ENCODE results near the gene IMMT. TPM values are rescaled to one million over a fixed set of nuclear protein-coding genes. Genes with fewer than 3 reads are reported as not detected.

IMMT gene
- total and polyA plus RNA-seq, 9 of the 15 experiments (the other 6 are each of a cell fraction or from before 2014, with no cell fraction given), result 119 to 294 (median 140) TPM

- DNase-seq (ENCODE audit: extremely low read depth in 1 of 4, low spot score in 3 of 4) (no peak), ATAC-seq (no peak), FAIRE-seq (no peak)
- POLR2A ChIA-PET, result interaction anchor here (0.7 kb wide), 1 partner anchor 416 kb away, joined by 3 read pairs; no protein-coding TSS in a partner anchor
- Histone ChIP-seq H3K27ac (ENCODE audit: extremely low read depth, low read depth, low read length) (no peak overlapping the region), H3K4me2 (ENCODE audit: insufficient read depth, low read length) (no peak overlapping the region), H4K20me1 (replicated peaks; ENCODE audit: control insufficient read depth, insufficient read depth, low read length) (no peaks in the 10 kb centered on the region; the same call in 1 of the 2 replicates), H3K4me1 (replicated peaks in 1 of 2; ENCODE audit: control insufficient read depth in 2 of 2, insufficient read depth in 2 of 2, low read length in 2 of 2) (peaks cover 0 to 5% of the 10 kb centered on the region in 2 experiments; a peak in 1 of 5 replicates), H3K36me3 (ENCODE audit: control insufficient read depth, insufficient read depth, low read length) (no peaks in the 10 kb centered on the region), H3K9ac (ENCODE audit: insufficient read depth in 1 of 2, low read depth in 2 of 2, low read length in 2 of 2) (no peak overlapping the region), H3K9me3 (replicated peaks; ENCODE audit: control insufficient read depth, insufficient read depth, low read depth, low read length) (no peaks in the 10 kb centered on the region), H3K79me2 (ENCODE audit: control insufficient read depth, insufficient read depth, low read length) (no peaks in the 10 kb centered on the region), H2AFZ (ENCODE audit: low read depth, low read length) (no peak overlapping the region), H3K27me3 (ENCODE audit: control insufficient read depth in 2 of 2, insufficient read depth in 2 of 2, low read length in 2 of 2) (peaks cover 52 to 79% of the 10 kb centered on the region in 2 experiments), H3K4me3 (no peak overlapping the region), H3K9me1 (ENCODE audit: control insufficient read depth, insufficient read depth, low read length) (no peaks in the 10 kb centered on the region)
- CTCF ChIA-PET (ENCODE audit: low intra/inter-chr PET ratio), result no interaction called here
- 18% methylated on average over 12 of the region's 12 CpGs for WGBS (ENCODE audit: insufficient coverage, low coverage, missing lambda C conversion rate)
- BruUV-seq (replicated peaks), result no TSS peak
- in situ Hi-C loops (cut with MboI), result no loop called here
- intact Hi-C loops (cut with micrococcal nuclease), result no loop called here
- TF ChIP-seq, protein P1, sequence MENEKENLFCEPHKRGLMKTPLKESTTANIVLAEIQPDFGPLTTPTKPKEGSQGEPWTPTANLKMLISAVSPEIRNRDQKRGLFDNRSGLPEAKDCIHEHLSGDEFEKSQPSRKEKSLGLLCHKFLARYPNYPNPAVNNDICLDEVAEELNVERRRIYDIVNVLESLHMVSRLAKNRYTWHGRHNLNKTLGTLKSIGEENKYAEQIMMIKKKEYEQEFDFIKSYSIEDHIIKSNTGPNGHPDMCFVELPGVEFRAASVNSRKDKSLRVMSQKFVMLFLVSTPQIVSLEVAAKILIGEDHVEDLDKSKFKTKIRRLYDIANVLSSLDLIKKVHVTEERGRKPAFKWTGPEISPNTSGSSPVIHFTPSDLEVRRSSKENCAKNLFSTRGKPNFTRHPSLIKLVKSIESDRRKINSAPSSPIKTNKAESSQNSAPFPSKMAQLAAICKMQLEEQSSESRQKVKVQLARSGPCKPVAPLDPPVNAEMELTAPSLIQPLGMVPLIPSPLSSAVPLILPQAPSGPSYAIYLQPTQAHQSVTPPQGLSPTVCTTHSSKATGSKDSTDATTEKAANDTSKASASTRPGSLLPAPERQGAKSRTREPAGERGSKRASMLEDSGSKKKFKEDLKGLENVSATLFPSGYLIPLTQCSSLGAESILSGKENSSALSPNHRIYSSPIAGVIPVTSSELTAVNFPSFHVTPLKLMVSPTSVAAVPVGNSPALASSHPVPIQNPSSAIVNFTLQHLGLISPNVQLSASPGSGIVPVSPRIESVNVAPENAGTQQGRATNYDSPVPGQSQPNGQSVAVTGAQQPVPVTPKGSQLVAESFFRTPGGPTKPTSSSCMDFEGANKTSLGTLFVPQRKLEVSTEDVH (IDR thresholded peaks at IDR 0.05; ENCODE audit: low read depth, partially characterized antibody), result no peak
- TF ChIP-seq CEBPB (tag; IDR thresholded peaks at IDR 0.05) (no peak), ATF6 (CRISPR knock-in tag; IDR thresholded peaks at IDR 0.05) (no peak), ZNF696 (CRISPR knock-in tag; conservative IDR thresholded peaks at IDR 0.05) (no peak), ZNF75A (CRISPR knock-in tag; IDR thresholded peaks at IDR 0.05) (no peak), ZNF507 (tag; conservative IDR thresholded peaks at IDR 0.05) (no peak), RBM34 (IDR thresholded peaks at IDR 0.05; ENCODE audit: borderline replicate concordance, insufficient read depth, low read length) (no peak), MNT (conservative IDR thresholded peaks at IDR 0.05) (no peak), ZNF780A (CRISPR knock-in tag; IDR thresholded peaks at IDR 0.05) (no peak), ZNF146 (CRISPR knock-in tag; IDR thresholded peaks at IDR 0.05; ENCODE audit: unreplicated experiment) (no peak), CEBPG (CRISPR knock-in tag; IDR thresholded peaks at IDR 0.05) (no peak), CEBPG (tag; conservative IDR thresholded peaks at IDR 0.05 in 1 of 2, IDR thresholded peaks at IDR 0.05 in 1 of 2) (no peak), ARID2 (IDR thresholded peaks at IDR 0.05) (no peak), ZSCAN29 (IDR thresholded peaks at IDR 0.05) (no peak), NCOA1 (IDR thresholded peaks at IDR 0.05; ENCODE audit: low read depth) (no peak)
Observed at GRCh38 chr2:86235196-86235980, 40.1 kb upstream of the IMMT start.

Measured in K562 (cell line).